ENCODE data around the gene BNC2. TPM values are rescaled to one million over a fixed set of nuclear protein-coding genes. Genes with fewer than 3 reads are reported as not detected.

Gene BNC2
- total RNA-seq, 2 experiments from 2014 or later = not detected

DNA sequence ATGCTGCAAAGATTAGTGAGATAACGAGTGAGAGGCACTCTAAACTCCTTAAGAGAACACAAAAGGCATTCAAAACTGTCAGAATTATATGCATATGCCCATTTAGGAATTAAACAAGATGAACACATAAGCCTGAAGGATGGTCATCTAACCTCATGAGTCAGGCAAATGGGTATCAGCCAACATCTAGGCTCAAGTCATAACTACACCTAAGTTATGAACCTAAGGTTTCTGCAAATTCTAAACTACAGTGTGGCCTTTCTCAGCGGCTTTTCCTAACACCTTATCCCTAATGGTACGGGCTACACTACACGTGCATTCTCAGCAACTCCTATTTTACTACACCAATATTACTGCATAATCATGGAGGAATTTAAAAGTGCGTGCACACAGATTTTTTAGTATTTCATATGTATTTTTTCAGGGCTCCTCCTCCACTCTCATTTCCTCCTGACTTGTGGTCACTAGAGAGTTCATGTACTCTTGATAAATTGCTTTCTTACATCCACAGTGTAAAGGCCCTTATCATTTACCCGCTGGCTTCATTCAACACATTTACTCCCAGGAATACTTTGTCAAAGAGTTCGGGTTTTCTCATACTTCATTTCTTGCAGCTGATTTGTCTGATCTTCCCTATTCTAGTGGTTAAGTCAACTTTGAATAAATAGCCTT lies 316.5 kb downstream of the BNC2 start:
- H3K27me3 ChIP-seq (ENCODE audit: control insufficient read depth in 1 of 2, insufficient read depth in 2 of 2, low read length in 2 of 2) = no peaks in the 10 kb centered on the region
- no peak for DNase-seq
- Mint-ChIP-seq H3K27me3 (no peaks in the 10 kb centered on the region), H3K4me1 (ENCODE audit: low read depth) (no peaks in the 10 kb centered on the region), H3K9me3 (peaks cover 5% of the 10 kb centered on the region), H3K36me3 (ENCODE audit: low read depth) (no peaks in the 10 kb centered on the region), H3K27ac (no peak overlapping the region), H3K4me3 (no peak overlapping the region)
- no peak for ATAC-seq (ENCODE audit: poor library complexity)
- intact Hi-C loops (cut with DNase I, micrococcal nuclease) = no loop called here
- peaks cover 0 to 29% of the 10 kb centered on the region in 2 experiments for H3K9me3 ChIP-seq (ENCODE audit: control insufficient read depth in 1 of 2, insufficient read depth in 1 of 2, low read length in 2 of 2)
- no peak overlapping the region for H3K27ac ChIP-seq (ENCODE audit: low read depth in 1 of 2, low read length in 2 of 2)
- no peak overlapping the region for H3K4me3 ChIP-seq (ENCODE audit: low read length)
- ChIA-PET CTCF (no interaction called here), POLR2A (no interaction called here)
- no peaks in the 10 kb centered on the region for H3K36me3 ChIP-seq (ENCODE audit: insufficient read depth, low read length)
- H3K4me1 ChIP-seq (ENCODE audit: insufficient read depth, low read length) = no peaks in the 10 kb centered on the region
- no peak for TF ChIP-seq CTCF (IDR thresholded peaks at IDR 0.05)

DNA sequence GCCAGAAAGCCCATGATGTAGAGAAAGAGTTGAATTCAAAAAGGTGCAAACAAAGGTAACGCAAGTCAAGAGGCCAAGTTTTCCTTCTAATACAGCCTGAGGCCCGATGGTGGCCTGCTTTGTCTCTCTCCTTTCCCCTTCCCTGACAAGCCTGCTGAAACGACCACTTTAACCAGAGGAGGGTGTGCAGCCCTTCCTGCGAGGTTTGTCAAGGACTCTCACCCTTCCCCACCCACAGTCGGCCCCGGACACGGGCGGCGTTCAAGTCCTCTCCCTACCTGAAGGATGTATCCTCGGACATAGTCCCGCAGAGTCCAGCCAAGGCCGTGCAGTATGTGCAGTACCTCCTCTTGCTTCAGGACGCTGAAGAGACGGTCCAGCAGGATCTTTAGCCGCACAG lies 318.2 kb downstream of the BNC2 start:
- ChIA-PET CTCF (no interaction called here), POLR2A (no interaction called here)
- Mint-ChIP-seq H3K4me1 (ENCODE audit: low read depth) (no peaks in the 10 kb centered on the region), H3K27ac (no peak overlapping the region), H3K9me3 (peaks cover 5% of the 10 kb centered on the region), H3K36me3 (ENCODE audit: low read depth) (no peaks in the 10 kb centered on the region), H3K4me3 (no peak overlapping the region), H3K27me3 (no peaks in the 10 kb centered on the region)
- intact Hi-C loops (cut with DNase I, micrococcal nuclease) = no loop called here
- peaks cover 0 to 25% of the 10 kb centered on the region in 2 experiments for H3K9me3 ChIP-seq (ENCODE audit: control insufficient read depth in 1 of 2, insufficient read depth in 1 of 2, low read length in 2 of 2)
- DNase-seq (no peak), ATAC-seq (ENCODE audit: poor library complexity) (no peak)
- H3K4me3 ChIP-seq (ENCODE audit: low read length) = no peak overlapping the region
- H3K4me1 ChIP-seq (ENCODE audit: insufficient read depth, low read length) = no peaks in the 10 kb centered on the region
- no peaks in the 10 kb centered on the region for H3K27me3 ChIP-seq (ENCODE audit: control insufficient read depth in 1 of 2, insufficient read depth in 2 of 2, low read length in 2 of 2)
- H3K36me3 ChIP-seq (ENCODE audit: insufficient read depth, low read length) = no peaks in the 10 kb centered on the region
- TF ChIP-seq CTCF (IDR thresholded peaks at IDR 0.05) = no peak
- H3K27ac ChIP-seq (ENCODE audit: low read depth in 1 of 2, low read length in 2 of 2) = no peak overlapping the region

DNA sequence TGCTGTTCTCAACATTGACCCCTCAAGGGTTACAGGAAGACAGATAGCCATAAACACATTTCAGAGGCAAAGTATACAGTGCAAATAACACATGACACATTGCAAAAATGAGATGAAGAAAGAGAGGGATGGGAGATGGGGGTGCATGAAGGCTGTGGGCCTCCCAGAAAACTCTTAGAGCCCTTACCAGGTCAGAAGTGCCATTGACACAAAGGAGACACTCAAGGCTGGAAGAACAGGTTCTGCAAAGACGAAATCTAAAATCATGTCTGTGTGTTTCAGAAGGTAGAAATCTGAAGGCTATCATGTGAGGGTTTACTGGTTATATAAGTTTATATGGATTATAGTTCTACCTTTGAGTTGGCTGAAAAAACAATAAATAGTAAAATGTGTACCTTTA lies 318.8 kb downstream of the BNC2 start:
- no peaks in the 10 kb centered on the region for H3K36me3 Mint-ChIP-seq (ENCODE audit: low read depth)

More for the DNA sequence above, 318.8 kb downstream of the BNC2 start:
- DNase-seq = no peak
- Histone ChIP-seq H3K27ac (ENCODE audit: low read depth in 1 of 2, low read length in 2 of 2) (no peak overlapping the region), H3K9me3 (ENCODE audit: control insufficient read depth in 1 of 2, insufficient read depth in 1 of 2, low read length in 2 of 2) (peaks cover 0 to 25% of the 10 kb centered on the region in 2 experiments), H3K36me3 (ENCODE audit: insufficient read depth, low read length) (no peaks in the 10 kb centered on the region), H3K27me3 (ENCODE audit: control insufficient read depth in 1 of 2, insufficient read depth in 2 of 2, low read length in 2 of 2) (no peaks in the 10 kb centered on the region), H3K4me1 (ENCODE audit: insufficient read depth, low read length) (no peaks in the 10 kb centered on the region), H3K4me3 (ENCODE audit: low read length) (no peak overlapping the region)
- no peak overlapping the region for H3K4me3 Mint-ChIP-seq
- H3K27me3 Mint-ChIP-seq = no peaks in the 10 kb centered on the region
- intact Hi-C loops (cut with DNase I, micrococcal nuclease) = no loop called here
- CTCF ChIA-PET = no interaction called here
- peaks cover 3% of the 10 kb centered on the region for H3K9me3 Mint-ChIP-seq
- POLR2A ChIA-PET = no interaction called here
- no peak overlapping the region for H3K27ac Mint-ChIP-seq
- ATAC-seq (ENCODE audit: poor library complexity) = no peak
- no peak for TF ChIP-seq CTCF (IDR thresholded peaks at IDR 0.05)
- H3K4me1 Mint-ChIP-seq (ENCODE audit: low read depth) = no peaks in the 10 kb centered on the region
